Spleen (tissue), 11 donors: Measurements from ENCODE around the gene AGPAT2. TPM values are rescaled to one million over a fixed set of nuclear protein-coding genes. Genes with fewer than 3 reads are reported as not detected.
"Not testable (repeated sequence)": the region's sequence is repeated elsewhere in the genome, so short reads cannot be mapped to it uniquely, and the experiment has no call there.

Experiments used
- DNase-seq: peaks from one replicate; pipeline ENCODE4 v3.0.0-alpha.2; 2020
- H3K27ac ChIP-seq, 8 donors: fragments of 200-600 bp; sonication (generic) in 7 of 8; 1 replicate in 4 of 8; 2 replicates in 4 of 8; pipeline versions ENCODE4 v1.5.0 to v1.8.0; 2016 to 2021; ENCODE audit warnings: inconsistent platforms in 4 of 8, mild to moderate bottlenecking in 4 of 8, moderate library complexity in 1 of 8
- H3K27me3 ChIP-seq, 7 donors: fragments of 200-600 bp; sonication (generic) in 6 of 7; replicated peaks in 1 of 7; 1 replicate in 4 of 7; 2 replicates in 3 of 7; pipeline versions ENCODE4 v1.5.0 to v1.8.0; 2016 to 2021; ENCODE audit warnings: inconsistent platforms in 3 of 7, mild to moderate bottlenecking in 1 of 7
- H3K36me3 ChIP-seq, 6 donors: fragments of 200-600 bp; sonication (generic) in 5 of 6; 1 replicate in 4 of 6; 2 replicates in 2 of 6; pipeline versions ENCODE4 v1.5.0 to v1.8.0; 2016 to 2021; ENCODE audit warnings: inconsistent platforms in 2 of 6
- H3K4me1 ChIP-seq, 6 donors: fragments of 200-600 bp; sonication (generic) in 5 of 6; 1 replicate in 3 of 6; 2 replicates in 3 of 6; pipeline versions ENCODE4 v1.5.0 to v1.8.0; 2016 to 2021; ENCODE audit warnings: inconsistent platforms in 3 of 6
- H3K4me3 ChIP-seq, 8 donors: fragments of 200-600 bp; sonication (generic) in 7 of 8; 1 replicate in 4 of 8; 2 replicates in 4 of 8; pipeline versions ENCODE4 v1.5.0 to v1.8.0; 2016 to 2021; ENCODE audit warnings: inconsistent platforms in 4 of 8, mild to moderate bottlenecking in 4 of 8, moderate library complexity in 2 of 8
- H3K9me3 ChIP-seq, 8 donors: fragments of 200-600 bp; sonication (generic) in 7 of 8; 1 replicate in 4 of 8; 2 replicates in 4 of 8; pipeline versions ENCODE4 v1.5.0 to v1.8.0; 2016 to 2021; ENCODE audit warnings: inconsistent platforms in 4 of 8
- POLR2A ChIP-seq, 3 donors: fragments of 450-650 bp; IDR thresholded peaks; one replicate each; pipeline ENCODE4 v1.5.1; 2017; ENCODE audit warnings: antibody characterized with exemption in 3 of 3, mild to moderate bottlenecking in 1 of 3
- POLR2AphosphoS5 ChIP-seq, 3 donors: sonication (generic); formaldehyde crosslinking; IDR thresholded peaks; one replicate each; pipeline ENCODE4 v1.5.1; 2017; ENCODE audit warnings: antibody characterized with exemption in 3 of 3
- WGBS, 5 donors: extraction: QIAGEN DNeasy Blood & Tissue Kit in 3 of 5; methylation state at CpG; one replicate each; pipeline versions ENCODE4 v1.1.5 to v1.1.7; 2013 to 2018; 5-methylcytosine and 5-hydroxymethylcytosine counted together
- intact Hi-C: fragments of 100-400 bp; cut with DNase I; formaldehyde crosslinking; loops from one replicate; pipeline ENCODE4 v1.15.0; 2023; ENCODE audit warnings: low total_unique reads
- polyA plus RNA-seq, 3 donors: library from polyadenylated mRNA; stranded (reverse); fragments of 200-250 nt; gene quantifications; one replicate each; pipeline ENCODE4 v1.2.1, GENCODE V29; 2013
- total RNA-seq, 7 donors: library from RNA; depleted of rRNA in 3 of 7; stranded (reverse); fragments of >200 nt in 3 of 7; fragmentation: NEBNext Ultra II Directional in 4 of 7; extraction: Animal tissue kit (Norgen Biotek cat#: 25700) in 4 of 7; gene quantifications; one replicate each; pipeline versions ENCODE4 v1.1.0 to v1.2.1, GENCODE V29; 2016 to 2021
- TF ChIP-seq, protein P1 (sequence below), 11 experiments: fragments of 200-600 bp in 7 of 11; fragments of 450-650 bp in 4 of 11; sonication (generic) in 4 of 11; IDR thresholded peaks in 8 of 11; conservative IDR thresholded peaks in 3 of 11; 1 replicate in 7 of 11; 2 replicates in 4 of 11; pipeline versions ENCODE4 v1.4.0 to v1.8.0; 2016 to 2021; ENCODE audit warnings: antibody characterized with exemption in 11 of 11, inconsistent platforms in 4 of 11, mild to moderate bottlenecking in 1 of 11
- donor health status: healthy with polysubstance abuse.
- donor health status: DM: no; HTN: no; CAD: no; lungs with moderate emphysema.
- donor health status: DM: no; HTN: no; CAD: no.
- donor health status: Bipolar disorder and iron deficiency.
- donor health status: healthy.
- donor health status: DM: no; HTN: no; CAD: no.
- donor health status: DM: yes; HTN: yes; CAD: no.

Gene AGPAT2
- total and polyA plus RNA-seq, 10 donors, result 26.9 to 47.7 (median 38.3) TPM

DNA sequence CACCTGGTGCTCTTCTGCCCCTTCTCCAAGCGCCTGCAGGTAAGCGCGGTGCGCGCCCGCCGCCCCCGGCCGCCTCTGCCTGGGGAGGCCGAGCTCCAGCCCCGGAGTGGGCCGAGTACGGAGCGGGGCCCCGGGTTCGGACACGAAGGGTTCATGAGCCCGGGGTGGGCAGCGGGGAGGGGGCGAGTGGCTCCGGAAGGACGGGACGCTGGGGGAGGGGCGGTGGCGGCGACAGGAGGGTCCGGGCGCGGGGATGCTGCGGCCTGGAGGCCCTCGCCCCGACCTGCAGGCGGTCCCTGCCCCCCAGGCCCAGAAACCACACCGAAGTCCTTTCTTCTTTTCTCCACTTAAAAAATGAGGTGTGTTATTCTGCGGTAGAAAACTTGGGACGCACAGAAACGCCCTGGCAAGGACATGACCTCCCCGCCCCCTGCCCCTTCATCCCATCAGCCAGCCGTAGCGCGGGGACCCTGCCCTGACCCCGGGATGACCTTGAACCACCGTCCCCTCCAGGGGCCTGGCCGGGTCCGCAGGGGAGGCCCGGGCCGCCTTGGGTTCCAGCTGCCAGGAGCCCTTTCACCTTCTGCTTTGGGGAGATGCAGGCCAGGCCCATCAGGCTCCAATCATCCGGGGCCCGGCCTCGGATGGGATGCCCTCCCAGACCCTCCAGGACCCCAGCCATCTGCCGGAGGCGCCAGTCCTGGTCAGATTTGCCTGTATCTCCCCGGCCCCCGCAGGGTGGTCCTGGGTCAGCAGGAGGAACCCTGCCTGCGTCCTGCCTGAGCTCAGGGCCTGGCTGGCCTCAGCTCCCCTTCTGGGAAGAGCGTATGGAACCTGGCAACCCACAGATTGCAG, 25.7 kb upstream of the AGPAT2 start:
- TF ChIP-seq POLR2AphosphoS5 (IDR thresholded peaks at IDR 0.05) (no peak), POLR2A (IDR thresholded peaks at IDR 0.05) (no peak)
- TF ChIP-seq, protein P1, sequence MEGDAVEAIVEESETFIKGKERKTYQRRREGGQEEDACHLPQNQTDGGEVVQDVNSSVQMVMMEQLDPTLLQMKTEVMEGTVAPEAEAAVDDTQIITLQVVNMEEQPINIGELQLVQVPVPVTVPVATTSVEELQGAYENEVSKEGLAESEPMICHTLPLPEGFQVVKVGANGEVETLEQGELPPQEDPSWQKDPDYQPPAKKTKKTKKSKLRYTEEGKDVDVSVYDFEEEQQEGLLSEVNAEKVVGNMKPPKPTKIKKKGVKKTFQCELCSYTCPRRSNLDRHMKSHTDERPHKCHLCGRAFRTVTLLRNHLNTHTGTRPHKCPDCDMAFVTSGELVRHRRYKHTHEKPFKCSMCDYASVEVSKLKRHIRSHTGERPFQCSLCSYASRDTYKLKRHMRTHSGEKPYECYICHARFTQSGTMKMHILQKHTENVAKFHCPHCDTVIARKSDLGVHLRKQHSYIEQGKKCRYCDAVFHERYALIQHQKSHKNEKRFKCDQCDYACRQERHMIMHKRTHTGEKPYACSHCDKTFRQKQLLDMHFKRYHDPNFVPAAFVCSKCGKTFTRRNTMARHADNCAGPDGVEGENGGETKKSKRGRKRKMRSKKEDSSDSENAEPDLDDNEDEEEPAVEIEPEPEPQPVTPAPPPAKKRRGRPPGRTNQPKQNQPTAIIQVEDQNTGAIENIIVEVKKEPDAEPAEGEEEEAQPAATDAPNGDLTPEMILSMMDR (IDR thresholded peaks at IDR 0.05 in 8 of 11, conservative IDR thresholded peaks at IDR 0.05 in 3 of 11), result no peak
- WGBS, 5 donors, result 3 to 14% (median 6%) methylated on average over 25 to 56 of the region's 56 CpGs
- H3K9me3 ChIP-seq, result no peaks in the 10 kb centered on the region
- peaks cover 0 to 69% (median 33%) of the 10 kb centered on the region in 7 donors for H3K27me3 ChIP-seq
- intact Hi-C loops, result no loop called here
- H3K36me3 ChIP-seq, result no peaks in the 10 kb centered on the region
- H3K4me3 ChIP-seq, result peak overlapping the region; percentile 25 to 73 (median 39)
- peak; percentile 77 for DNase-seq
- peak overlapping the region in 5 of 8 donors; percentile 20 to 80 (median 69) for H3K27ac ChIP-seq
- peaks cover 26 to 46% (median 37%) of the 10 kb centered on the region in 6 donors for H3K4me1 ChIP-seq

DNA sequence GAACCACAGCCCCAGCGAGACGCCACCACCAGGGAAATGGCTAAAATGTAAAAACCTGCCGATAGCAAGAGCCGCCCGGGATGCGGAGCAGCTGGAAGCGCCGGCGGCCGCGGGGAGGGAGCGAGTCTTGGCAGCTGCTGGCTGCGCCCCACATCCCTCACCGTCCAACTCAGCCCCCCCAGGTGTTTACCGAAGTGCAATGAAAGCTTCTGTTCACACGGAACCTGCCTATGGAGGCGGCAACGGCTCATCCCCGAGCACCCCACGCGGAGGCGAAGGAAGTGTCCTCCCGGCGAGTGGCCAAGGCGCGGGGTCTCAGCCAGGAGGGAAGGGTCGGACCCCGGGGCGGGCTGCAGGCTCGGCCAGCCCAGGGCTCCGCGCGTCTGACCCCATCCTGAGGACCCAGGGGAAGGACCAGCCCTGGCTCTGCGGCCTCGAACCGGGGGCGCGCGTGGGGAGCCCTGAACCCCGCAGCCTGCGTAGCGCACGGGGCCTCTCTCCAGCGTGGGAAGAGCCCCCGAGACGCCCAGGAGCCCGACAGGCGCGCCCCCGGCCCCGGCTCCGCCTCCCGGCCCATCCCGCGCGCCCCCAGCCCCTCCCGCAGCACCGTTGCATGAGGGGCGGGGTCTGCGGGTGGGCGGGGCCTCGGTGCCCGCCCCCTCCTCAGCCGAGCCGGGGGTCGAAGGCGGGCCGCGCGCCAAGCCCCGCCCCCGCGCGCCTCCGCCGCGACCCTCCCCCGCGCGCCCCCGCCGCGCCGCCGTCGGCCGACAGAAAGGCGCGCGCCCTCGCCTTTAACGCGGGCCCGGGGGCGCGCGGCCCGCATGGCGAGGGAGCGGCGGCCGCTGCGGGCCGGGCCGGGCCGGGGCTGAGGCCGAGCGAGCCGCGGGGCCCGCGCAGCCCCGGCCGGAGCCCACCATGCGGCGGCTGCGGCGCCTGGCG, 24.8 kb upstream of the AGPAT2 start, which contains the start of gene DIPK1B:
Gene DIPK1B, plus strand, starts transcription at position 822 of the 939 bp plus-strand sequence. Its CDS starts 94 bp downstream, at position 916.
- intact Hi-C loops, result no loop called here
- H3K4me3 ChIP-seq, result peak within 1 kb of the TSS; percentile 25 to 73 (median 39)
- 2 to 3% (median 2%) methylated on average over 31 to 119 of the region's 119 CpGs for WGBS, 5 donors

DNA sequence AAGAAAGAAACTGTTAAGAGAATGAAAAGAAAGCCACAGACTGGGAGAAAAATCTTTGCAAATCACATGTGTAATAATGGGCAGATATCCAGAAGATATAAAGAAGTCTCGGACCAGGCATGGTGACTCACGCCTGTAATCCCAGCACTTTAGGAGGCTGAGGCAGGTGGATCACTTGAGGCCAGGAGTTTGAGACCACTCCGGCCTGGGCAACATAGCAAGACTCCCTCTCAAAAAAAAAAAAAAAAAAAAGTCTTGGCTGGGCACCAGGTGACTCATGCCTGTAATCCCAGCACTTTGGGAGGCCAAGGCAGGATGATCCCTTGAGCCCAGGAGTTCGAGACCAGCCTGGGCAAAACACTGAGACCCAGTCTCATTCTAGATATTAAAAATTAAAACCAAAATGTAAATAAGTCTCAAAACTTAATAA, 24.0 kb upstream of the AGPAT2 start:
- Histone ChIP-seq H3K27me3 (peaks cover 0 to 63% (median 33%) of the 10 kb centered on the region in 7 donors), H3K4me1 (peaks cover 26 to 46% (median 37%) of the 10 kb centered on the region in 6 donors)
- H3K27ac ChIP-seq, H3K36me3 ChIP-seq, DNase-seq, H3K4me3 ChIP-seq, H3K9me3 ChIP-seq, intact Hi-C loops: not testable (repeated sequence)
- WGBS, 5 donors, result 58 to 78% (median 69%) methylated on average over 4 of the region's 4 CpGs

More for the DNA sequence above, 24.8 kb upstream of the AGPAT2 start, which contains the start of gene DIPK1B:
- Histone ChIP-seq H3K9me3 (no peaks in the 10 kb centered on the region), H3K4me1 (peaks cover 26 to 46% (median 37%) of the 10 kb centered on the region in 6 donors), H3K36me3 (no peaks in the 10 kb centered on the region), H3K27ac (peak within 1 kb of the TSS in 6 of 8 donors; percentile 20 to 80 (median 67)), H3K27me3 (peaks cover 0 to 68% (median 33%) of the 10 kb centered on the region in 7 donors)
- TF ChIP-seq POLR2A (IDR thresholded peaks at IDR 0.05) (no peak), POLR2AphosphoS5 (IDR thresholded peaks at IDR 0.05) (peak in 1 of 3 donors; percentile 19)
- TF ChIP-seq, protein P1 (IDR thresholded peaks at IDR 0.05 in 8 of 11, conservative IDR thresholded peaks at IDR 0.05 in 3 of 11), result no peak
- peak; percentile 79 for DNase-seq

DNA sequence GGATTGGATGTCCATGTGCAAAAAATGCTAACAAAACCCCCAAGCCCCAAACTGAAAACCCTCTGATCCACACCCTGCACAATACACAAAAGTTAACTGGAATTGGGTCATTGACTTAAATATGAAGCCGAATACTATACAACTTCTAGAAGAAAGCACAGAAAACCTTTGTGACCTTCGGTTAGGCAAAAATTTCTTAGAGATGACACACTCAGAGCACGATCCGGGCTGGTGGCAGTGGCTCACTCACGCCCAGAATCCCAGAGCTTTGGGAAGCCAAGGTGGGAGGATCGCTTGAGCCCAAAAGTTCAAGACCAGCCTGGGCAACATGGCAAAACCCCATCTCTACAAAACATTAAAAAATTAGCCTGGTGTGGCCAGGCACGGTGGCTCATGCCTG, 23.3 kb upstream of the AGPAT2 start:
- TF ChIP-seq POLR2A (IDR thresholded peaks at IDR 0.05), result no peak
- TF ChIP-seq, protein P1 (IDR thresholded peaks at IDR 0.05 in 8 of 11, conservative IDR thresholded peaks at IDR 0.05 in 3 of 11), result no peak
- no peak for TF ChIP-seq POLR2AphosphoS5 (IDR thresholded peaks at IDR 0.05)
- Histone ChIP-seq H3K4me3 (no peak overlapping the region), H3K27ac (no peak overlapping the region), H3K36me3 (no peaks in the 10 kb centered on the region), H3K4me1 (peaks cover 26 to 43% (median 37%) of the 10 kb centered on the region in 6 donors), H3K27me3 (peaks cover 0 to 59% (median 33%) of the 10 kb centered on the region in 7 donors), H3K9me3 (no peaks in the 10 kb centered on the region)
- WGBS, 5 donors, result 87 to 97% (median 92%) methylated on average over 7 of the region's 7 CpGs
- intact Hi-C loops, result no loop called here
- DNase-seq, result no peak
